ENCODE results near the gene RABGEF1.

RABGEF1 gene

DNA sequence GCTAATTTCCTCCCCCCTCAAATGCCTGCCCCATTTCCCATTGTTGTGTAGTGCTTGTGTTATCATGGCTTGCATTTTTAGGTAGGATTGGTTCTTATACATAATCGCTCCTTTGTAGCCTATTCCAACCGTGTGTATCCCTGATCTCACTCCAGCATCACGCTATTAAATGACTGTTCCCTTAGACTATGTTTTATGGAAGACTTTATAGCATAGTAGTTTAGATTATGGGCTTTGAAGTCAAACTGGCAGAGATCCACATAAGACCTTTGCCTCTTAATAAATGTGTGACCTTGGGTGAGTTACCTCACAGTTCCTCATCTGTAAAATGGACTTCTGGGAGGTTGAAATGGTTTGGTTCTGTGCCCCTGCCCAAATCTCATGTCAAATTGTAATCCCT lies 5.4 kb upstream of the RABGEF1 start:
- H3K4me3 ChIP-seq (ENCODE audit: low read length) = no peak overlapping the region
- TF ChIP-seq, protein P1, sequence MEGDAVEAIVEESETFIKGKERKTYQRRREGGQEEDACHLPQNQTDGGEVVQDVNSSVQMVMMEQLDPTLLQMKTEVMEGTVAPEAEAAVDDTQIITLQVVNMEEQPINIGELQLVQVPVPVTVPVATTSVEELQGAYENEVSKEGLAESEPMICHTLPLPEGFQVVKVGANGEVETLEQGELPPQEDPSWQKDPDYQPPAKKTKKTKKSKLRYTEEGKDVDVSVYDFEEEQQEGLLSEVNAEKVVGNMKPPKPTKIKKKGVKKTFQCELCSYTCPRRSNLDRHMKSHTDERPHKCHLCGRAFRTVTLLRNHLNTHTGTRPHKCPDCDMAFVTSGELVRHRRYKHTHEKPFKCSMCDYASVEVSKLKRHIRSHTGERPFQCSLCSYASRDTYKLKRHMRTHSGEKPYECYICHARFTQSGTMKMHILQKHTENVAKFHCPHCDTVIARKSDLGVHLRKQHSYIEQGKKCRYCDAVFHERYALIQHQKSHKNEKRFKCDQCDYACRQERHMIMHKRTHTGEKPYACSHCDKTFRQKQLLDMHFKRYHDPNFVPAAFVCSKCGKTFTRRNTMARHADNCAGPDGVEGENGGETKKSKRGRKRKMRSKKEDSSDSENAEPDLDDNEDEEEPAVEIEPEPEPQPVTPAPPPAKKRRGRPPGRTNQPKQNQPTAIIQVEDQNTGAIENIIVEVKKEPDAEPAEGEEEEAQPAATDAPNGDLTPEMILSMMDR (conservative IDR thresholded peaks at IDR 0.05; ENCODE audit: low read length) = no peak
- DNase-seq (ENCODE audit: low read depth) = no peak

GRCh38 chr7:66735850-66736249 lies 4.7 kb upstream of the RABGEF1 start:
- DNase-seq (ENCODE audit: low read depth) = no peak
- TF ChIP-seq, protein P1 (conservative IDR thresholded peaks at IDR 0.05; ENCODE audit: low read length) = no peak
- H3K4me3 ChIP-seq (ENCODE audit: low read length) = no peak overlapping the region

DNA sequence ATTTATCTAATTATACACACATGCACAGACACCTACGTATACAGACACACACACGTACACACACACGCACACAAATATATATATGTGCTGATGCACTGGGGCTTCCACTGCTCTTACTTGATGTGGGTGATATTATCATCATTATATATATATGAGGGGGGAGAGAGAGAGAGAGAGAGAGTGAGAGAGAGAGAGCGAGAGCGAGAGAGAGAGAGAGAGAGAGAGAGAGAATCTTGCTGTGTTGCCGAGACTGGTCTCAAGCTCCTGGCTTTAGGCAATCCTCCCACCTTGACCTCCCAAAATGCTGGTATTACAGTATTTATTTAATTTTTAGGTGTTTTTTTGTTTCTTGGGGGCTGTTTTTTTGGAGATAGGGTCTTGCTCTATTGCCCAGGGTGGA lies 3.6 kb upstream of the RABGEF1 start:
- TF ChIP-seq, protein P1 (conservative IDR thresholded peaks at IDR 0.05; ENCODE audit: low read length) = no peak
- no peak overlapping the region for H3K4me3 ChIP-seq (ENCODE audit: low read length)
- no peak for DNase-seq (ENCODE audit: low read depth)

DNA sequence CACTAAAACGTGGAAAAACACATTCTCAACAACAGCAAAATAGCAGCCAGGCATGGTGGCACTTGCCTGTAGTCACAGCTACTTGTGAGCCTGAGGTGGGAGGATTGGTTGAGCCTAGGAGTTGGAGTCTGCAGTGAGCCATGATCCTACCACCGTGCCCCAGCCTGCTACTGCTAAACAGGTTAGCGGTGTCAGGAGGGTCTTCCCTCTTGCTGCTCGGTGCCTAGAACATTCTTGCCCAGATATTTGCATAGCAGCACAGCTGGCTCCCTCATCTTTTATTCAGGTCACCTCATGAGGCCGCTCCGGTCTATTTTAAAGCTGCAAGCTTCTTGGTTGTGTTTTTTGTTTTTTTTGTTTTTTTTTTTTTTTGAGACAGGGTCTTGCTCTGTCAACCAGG lies 2.9 kb upstream of the RABGEF1 start:
- TF ChIP-seq, protein P1 (conservative IDR thresholded peaks at IDR 0.05; ENCODE audit: low read length) = no peak
- DNase-seq (ENCODE audit: low read depth) = no peak
- H3K4me3 ChIP-seq (ENCODE audit: low read length) = no peak overlapping the region

GRCh38 chr7:66739477-66739876 lies 1.1 kb upstream of the RABGEF1 start:
- no peak for DNase-seq (ENCODE audit: low read depth)
- H3K4me3 ChIP-seq (ENCODE audit: low read length) = peak overlapping the region; percentile 91
- TF ChIP-seq, protein P1 (conservative IDR thresholded peaks at IDR 0.05; ENCODE audit: low read length) = no peak

DNA sequence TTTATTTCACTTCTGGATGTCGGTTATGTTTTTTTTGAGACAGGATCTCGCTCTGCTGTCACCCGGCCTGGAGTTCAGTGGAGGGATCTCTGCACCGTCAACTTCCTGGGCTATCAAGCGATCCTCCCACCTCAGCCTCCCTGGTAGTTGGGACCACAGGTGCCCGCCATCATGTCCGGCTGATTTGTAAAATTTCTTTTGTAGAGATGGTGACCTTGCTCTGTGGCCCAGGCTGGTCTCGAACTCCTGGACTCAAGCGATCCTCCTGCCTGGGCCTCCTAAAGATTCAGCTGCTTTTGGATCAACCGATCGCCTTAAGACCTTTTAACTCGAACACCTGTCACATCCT lies 606 bp upstream of the RABGEF1 start:
- no peak for DNase-seq (ENCODE audit: low read depth)
- H3K4me3 ChIP-seq (ENCODE audit: low read length) = peak overlapping the region; percentile 91
- TF ChIP-seq, protein P1 (conservative IDR thresholded peaks at IDR 0.05; ENCODE audit: low read length) = no peak

DNA sequence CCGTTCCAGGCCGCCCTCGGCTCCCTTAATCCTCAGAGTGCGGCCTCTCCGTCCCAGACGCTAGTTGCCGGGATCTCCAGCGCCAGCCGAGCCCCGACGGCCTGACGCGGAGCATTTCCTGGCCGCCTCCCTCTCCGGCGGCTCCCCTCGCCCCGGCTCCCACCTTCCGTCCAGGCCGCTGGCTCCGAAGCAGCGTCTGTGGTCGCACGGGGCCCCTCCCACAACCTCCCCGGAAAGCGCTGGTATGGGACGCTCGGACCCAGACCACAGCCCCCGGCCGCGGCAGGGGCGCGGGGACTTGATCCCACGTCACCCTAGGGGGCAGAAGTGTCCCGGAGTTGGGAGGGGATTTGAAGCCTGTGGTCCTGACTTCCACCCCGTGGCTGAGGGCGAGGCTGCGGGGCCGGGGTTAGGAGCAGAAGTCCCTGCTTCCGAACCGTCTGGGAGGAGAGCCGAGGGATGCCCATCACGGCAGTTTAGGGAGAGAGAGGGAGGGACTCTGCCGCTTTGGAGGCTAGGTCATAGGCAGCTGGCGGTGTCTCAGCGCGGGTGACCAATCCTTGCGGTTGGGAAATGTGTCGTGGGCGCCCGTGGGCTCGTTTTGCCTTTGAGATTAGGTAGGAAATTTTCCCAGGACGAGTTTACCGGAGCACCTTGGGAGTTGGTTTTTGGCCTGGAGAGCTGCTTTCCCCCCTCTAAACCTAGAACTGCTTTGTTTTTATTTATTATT lies 612 bp downstream of the RABGEF1 start:
- peak overlapping the region; percentile 91 for H3K4me3 ChIP-seq (ENCODE audit: low read length)
- DNase-seq (ENCODE audit: low read depth) = peak; percentile 39

DNA sequence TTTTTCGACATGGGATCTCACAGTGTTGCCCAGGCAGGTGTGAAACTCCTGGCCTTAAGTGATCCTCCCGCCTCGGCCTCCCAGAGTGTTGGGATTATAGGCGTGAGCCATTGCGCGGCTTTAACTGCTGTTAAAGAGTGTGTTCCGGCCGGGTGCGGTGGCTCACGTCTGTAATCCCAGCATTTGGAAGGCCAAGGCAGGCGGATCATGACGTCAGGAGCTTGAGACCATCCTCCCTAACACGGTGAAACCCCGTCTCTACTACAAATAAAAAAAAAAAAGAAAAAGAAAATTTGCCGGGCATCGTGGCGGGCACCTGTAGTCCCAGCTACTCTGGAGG lies 1.1 kb downstream of the RABGEF1 start:
- peak; percentile 46 for DNase-seq (ENCODE audit: low read depth)
- peak overlapping the region; percentile 91 for H3K4me3 ChIP-seq (ENCODE audit: low read length)
- TF ChIP-seq, protein P1 (conservative IDR thresholded peaks at IDR 0.05; ENCODE audit: low read length) = no peak

DNA sequence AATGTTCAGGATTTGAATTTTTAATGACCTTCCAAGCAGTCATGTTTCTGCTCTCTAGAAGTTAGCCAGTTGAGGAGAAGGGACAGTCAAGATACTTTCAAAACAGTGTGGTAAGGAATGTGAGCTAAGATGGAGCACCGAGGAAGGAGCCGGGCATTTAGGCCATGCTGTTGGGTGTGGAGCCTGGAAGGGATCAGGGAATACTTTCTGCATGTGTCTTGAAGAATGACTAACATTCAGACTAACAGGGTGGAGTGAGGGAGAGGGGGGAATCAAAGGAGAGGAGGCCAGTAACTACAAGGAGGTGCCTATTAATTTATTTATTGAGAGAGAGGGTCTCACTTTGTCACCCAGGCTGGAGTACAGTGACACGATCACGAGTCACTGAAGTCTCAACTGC lies 1.8 kb downstream of the RABGEF1 start:
- H3K4me3 ChIP-seq (ENCODE audit: low read length) = peak overlapping the region; percentile 91
- DNase-seq (ENCODE audit: low read depth) = peak; percentile 77

Data from AG10803 (cell line).